Iris pigment epithelial cell (primary cell): ENCODE measurements around the gene TBC1D19.
"Not testable (repeated sequence)": the region's sequence is repeated elsewhere in the genome, so short reads cannot be mapped to it uniquely, and the experiment has no call there.

Experiments used
- DNase-seq: peaks from one replicate; pipeline ENCODE4 v3.0.0-alpha.2; 2011; ENCODE audit warnings: low read depth

Gene TBC1D19

GRCh38 chr4:26601204-26601603, 17.3 kb downstream of the TBC1D19 start:
- no peak for DNase-seq

GRCh38 chr4:26607776-26608175, 23.9 kb downstream of the TBC1D19 start:
- no peak for DNase-seq

GRCh38 chr4:26609391-26609790, 25.5 kb downstream of the TBC1D19 start:
- DNase-seq = no peak

- DNase-seq = no peak
Observed at GRCh38 chr4:26609868-26610267, 26.0 kb downstream of the TBC1D19 start.

GRCh38 chr4:26611372-26611771, 27.5 kb downstream of the TBC1D19 start:
- DNase-seq = no peak

GRCh38 chr4:26611885-26612284, 28.0 kb downstream of the TBC1D19 start:
- no peak for DNase-seq

GRCh38 chr4:26613237-26613636, 29.4 kb downstream of the TBC1D19 start:
- peak; percentile 50 for DNase-seq

- no peak for DNase-seq
Observed at GRCh38 chr4:26613735-26614134, 29.9 kb downstream of the TBC1D19 start.

- peak; percentile 77 for DNase-seq
Observed at GRCh38 chr4:26619784-26620183, 35.9 kb downstream of the TBC1D19 start.

- no peak for DNase-seq
Observed at GRCh38 chr4:26621366-26621765, 37.5 kb downstream of the TBC1D19 start.

- DNase-seq = peak; percentile 17
Observed at GRCh38 chr4:26622913-26623312, 39.0 kb downstream of the TBC1D19 start.

GRCh38 chr4:26626658-26627057, 42.8 kb downstream of the TBC1D19 start:
- DNase-seq = not testable (repeated sequence)

GRCh38 chr4:26632916-26633315, 49.0 kb downstream of the TBC1D19 start:
- no peak for DNase-seq

- no peak for DNase-seq
Observed at GRCh38 chr4:26634237-26634636, 50.4 kb downstream of the TBC1D19 start.

- no peak for DNase-seq
Observed at GRCh38 chr4:26636458-26636857, 52.6 kb downstream of the TBC1D19 start.

- not testable (repeated sequence) for DNase-seq
Observed at GRCh38 chr4:26640639-26641038, 56.8 kb downstream of the TBC1D19 start.

GRCh38 chr4:26647523-26648224, 63.8 kb downstream of the TBC1D19 start:
- DNase-seq = no peak

GRCh38 chr4:26648260-26648659, 64.4 kb downstream of the TBC1D19 start:
- DNase-seq = no peak

- no peak for DNase-seq
Observed at GRCh38 chr4:26660261-26660660, 76.4 kb downstream of the TBC1D19 start.

GRCh38 chr4:26663888-26664287, 80.0 kb downstream of the TBC1D19 start:
- DNase-seq = no peak

GRCh38 chr4:26670903-26671537, 87.1 kb downstream of the TBC1D19 start:
- no peak for DNase-seq

GRCh38 chr4:26679040-26679695, 95.3 kb downstream of the TBC1D19 start:
- not testable (repeated sequence) for DNase-seq

- DNase-seq = no peak
Observed at GRCh38 chr4:26682436-26682835, 98.6 kb downstream of the TBC1D19 start.
